HUES64 (cell line): ENCODE results near the gene MYO1D.

ENCODE experiments used
- H3K27ac ChIP-seq: 2 replicates; pipeline ENCODE4 v1.7.0; 2013; ENCODE audit warnings: low read depth, low read length, inconsistent platforms
- H3K27me3 ChIP-seq: 2 replicates; pipeline ENCODE4 v1.6.1; 2013; ENCODE audit warnings: mild to moderate bottlenecking, low read length; ENCODE audit not compliant: insufficient read depth
- H3K36me3 ChIP-seq: 2 replicates; pipeline ENCODE4 v1.6.1; 2013; ENCODE audit warnings: mild to moderate bottlenecking, low read length; ENCODE audit not compliant: insufficient read depth
- H3K4me1 ChIP-seq: 2 replicates; pipeline ENCODE4 v1.6.1; 2013; ENCODE audit warnings: mild to moderate bottlenecking, low read length, moderate library complexity; ENCODE audit not compliant: insufficient read depth
- H3K4me3 ChIP-seq: 2 replicates; pipeline ENCODE4 v1.5.1; 2013; ENCODE audit warnings: mild to moderate bottlenecking, low read length, moderate library complexity
- H3K9ac ChIP-seq: 2 replicates; pipeline ENCODE4 v1.6.1; 2013; ENCODE audit warnings: mild to moderate bottlenecking, low read depth, low read length
- H3K9me3 ChIP-seq: 2 replicates; pipeline ENCODE4 v1.6.1; 2013; ENCODE audit warnings: low read depth, low read length; ENCODE audit not compliant: insufficient read depth
- WGBS: fragments of 150-250, 120-280 bp; methylation state at CpG from one replicate; pipeline ENCODE4 v1.1.7; 2013; ENCODE audit warnings: missing lambda C conversion rate; 5-methylcytosine and 5-hydroxymethylcytosine counted together

Gene MYO1D

DNA sequence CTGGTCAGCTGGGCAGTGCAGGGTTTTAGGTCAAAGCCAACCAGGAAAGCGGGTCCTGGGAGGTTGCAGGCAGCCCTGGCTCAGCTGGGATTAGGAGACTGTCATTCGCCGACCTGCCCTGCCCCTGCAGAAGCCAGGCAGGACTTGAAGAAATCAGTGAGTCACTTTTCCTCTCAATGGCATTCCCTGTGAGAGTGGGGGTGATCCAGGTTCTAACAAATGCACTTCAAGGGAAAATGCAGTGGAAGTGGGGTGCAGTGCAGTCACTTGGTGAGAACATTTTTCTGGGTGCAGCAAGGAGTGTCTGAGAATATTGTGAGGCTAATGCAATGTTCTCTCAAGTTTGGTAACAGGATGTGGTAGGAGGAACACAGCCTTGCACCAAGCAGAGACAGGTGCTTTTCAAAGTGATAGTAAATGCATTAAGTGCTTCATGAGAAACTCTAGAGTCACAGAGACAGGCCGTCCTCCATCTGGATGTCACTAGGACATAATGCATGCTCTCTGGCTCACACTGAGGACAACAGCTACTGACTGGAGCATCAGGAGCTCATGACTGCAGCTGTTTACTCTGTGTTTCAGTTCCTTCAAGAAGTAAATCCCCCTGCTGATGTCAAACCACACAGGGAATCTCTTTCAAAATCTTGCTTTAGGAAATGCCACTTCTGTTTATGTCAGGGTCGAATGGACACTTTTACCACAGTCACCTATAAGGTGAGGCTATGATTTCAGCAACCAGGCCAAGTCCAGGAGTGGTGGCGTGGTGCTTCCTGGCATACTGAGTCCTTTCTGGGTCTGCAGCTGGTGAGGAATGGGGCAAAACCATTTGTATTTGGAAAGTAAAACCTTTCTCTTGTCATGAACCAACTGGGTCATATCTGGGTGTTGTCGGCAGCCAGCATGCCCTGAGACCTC lies 373.4 kb downstream of the MYO1D start:
- Histone ChIP-seq H3K27me3 (no peaks in the 10 kb centered on the region), H3K27ac (no peak overlapping the region), H3K4me3 (no peak overlapping the region), H3K9ac (no peak overlapping the region), H3K36me3 (no peaks in the 10 kb centered on the region), H3K4me1 (peaks cover 7% of the 10 kb centered on the region; the same call in 1 of the 2 replicates), H3K9me3 (no peaks in the 10 kb centered on the region)
- 85% methylated on average over 7 of the region's 7 CpGs for WGBS

DNA sequence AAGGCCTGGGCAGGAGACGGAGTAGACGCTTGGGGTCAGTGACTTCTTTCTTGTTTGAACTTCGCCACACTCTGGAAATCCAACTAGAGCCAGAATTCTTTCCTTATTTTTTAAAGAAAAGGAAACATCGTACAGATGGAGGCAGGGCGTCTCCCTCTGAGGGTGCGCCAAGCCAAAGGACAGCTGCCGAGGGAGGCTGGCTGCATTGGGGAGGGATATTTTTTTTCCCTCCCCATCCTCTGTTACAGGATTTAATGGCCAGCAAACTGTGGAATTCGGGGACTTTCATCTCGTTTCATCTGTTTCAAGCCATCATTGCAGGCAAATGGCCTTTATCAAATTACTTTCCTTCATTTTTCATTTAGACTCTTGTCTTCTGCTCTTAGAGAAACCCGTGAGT lies 374.2 kb downstream of the MYO1D start:
- H3K4me1 ChIP-seq = peaks cover 13% of the 10 kb centered on the region; the same call in 1 of the 2 replicates
- no peak overlapping the region for H3K4me3 ChIP-seq

DNA sequence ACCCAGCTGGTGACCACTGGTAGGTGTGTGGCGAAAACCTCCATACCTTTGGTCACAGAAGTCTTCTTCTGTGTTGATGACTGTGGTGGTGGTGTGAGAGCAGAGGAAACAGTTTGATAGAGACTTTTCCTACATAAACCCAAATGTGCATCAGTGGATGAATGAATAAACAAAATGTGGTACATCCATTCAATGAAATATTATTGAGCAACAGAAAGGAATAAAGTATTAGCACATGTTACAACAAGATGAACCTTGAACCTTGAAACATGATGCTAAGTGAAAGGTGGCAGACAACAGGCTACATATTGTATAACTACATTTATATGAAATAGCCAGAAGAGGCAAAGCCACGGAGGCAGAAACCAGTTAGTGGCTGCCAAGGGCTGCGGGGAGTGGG lies 374.9 kb downstream of the MYO1D start:
- H3K9ac ChIP-seq = no peak overlapping the region
- H3K4me3 ChIP-seq = no peak overlapping the region
- H3K9me3 ChIP-seq = no peaks in the 10 kb centered on the region
- H3K27ac ChIP-seq = no peak overlapping the region
- no peaks in the 10 kb centered on the region for H3K27me3 ChIP-seq
- no peaks in the 10 kb centered on the region for H3K36me3 ChIP-seq
- peaks cover 14% of the 10 kb centered on the region; the same call in 1 of the 2 replicates for H3K4me1 ChIP-seq
- WGBS = 98% methylated on average over 3 of the region's 3 CpGs

More for the DNA sequence above, 374.2 kb downstream of the MYO1D start:
- Histone ChIP-seq H3K27me3 (no peaks in the 10 kb centered on the region), H3K27ac (no peak overlapping the region), H3K9me3 (no peaks in the 10 kb centered on the region), H3K9ac (no peak overlapping the region), H3K36me3 (no peaks in the 10 kb centered on the region)
- WGBS = 91% methylated on average over 10 of the region's 10 CpGs

DNA sequence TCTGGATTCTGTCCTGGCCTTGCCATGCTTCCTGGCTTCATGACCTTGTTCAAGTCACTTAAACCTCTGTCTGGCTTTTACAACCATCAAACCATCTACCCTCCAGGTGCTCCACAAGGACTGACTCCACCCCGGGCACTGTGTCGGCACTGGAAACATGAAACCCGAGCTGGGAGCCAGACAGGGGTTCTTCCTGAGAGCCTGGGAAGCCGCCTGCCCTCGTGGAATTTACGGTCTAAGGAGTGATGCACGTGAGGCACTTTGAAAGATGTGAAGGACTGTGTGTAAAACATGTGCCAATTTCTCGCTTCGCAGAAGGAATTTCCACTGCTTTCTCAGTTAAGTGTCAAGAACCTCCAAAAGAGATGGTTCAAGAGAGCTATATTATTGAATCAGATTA lies 378.5 kb downstream of the MYO1D start:
- H3K9ac ChIP-seq = no peak overlapping the region
- H3K4me1 ChIP-seq = peaks cover 6% of the 10 kb centered on the region; the same call in 1 of the 2 replicates
- H3K9me3 ChIP-seq = no peaks in the 10 kb centered on the region
- no peaks in the 10 kb centered on the region for H3K36me3 ChIP-seq
- no peaks in the 10 kb centered on the region for H3K27me3 ChIP-seq
- no peak overlapping the region for H3K4me3 ChIP-seq
- H3K27ac ChIP-seq = no peak overlapping the region
- WGBS = 65% methylated on average over 9 of the region's 9 CpGs

DNA sequence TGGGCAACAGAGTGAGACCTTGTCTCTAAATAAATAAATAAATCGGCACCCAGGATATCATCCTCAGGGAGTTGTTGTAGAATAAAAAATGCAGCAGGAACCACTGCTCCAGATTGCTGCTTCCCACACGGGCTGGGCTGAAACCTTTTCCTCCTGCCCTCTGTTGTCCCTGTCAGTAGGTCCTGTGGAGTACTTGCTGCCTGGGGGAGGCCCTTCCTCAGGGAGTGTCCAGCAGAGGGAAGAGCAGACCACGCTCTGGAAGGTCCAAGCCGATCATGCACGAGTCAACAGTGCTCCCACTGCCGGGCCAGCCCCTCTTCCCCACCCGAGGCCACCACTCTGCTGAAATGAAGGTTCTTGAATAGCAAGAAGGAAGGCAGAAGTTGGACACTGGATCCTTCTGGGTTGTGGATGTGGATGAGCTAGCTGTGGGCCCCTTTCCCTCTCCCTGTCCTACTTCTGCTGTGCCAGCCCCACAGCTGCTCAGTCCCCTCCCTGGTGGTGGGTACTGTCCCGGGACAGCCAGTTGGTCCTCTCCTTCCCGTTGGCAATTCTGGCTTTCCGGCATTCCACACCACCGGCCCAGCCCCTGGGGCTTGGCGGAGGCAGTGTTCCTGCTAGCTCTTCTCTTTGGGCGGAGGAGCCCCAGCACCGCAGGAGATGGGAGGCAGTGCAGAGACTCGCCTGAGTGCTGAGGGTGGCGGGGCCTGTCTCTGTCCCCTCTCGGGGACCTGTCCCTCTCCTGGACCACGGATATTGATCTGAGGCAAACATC lies 379.3 kb downstream of the MYO1D start:
- no peak overlapping the region for H3K9ac ChIP-seq
- 0 out of 2 replicates have a peak, but pooled peaks cover 6% of the 10 kb centered on the region for H3K4me1 ChIP-seq
- 85% methylated on average over 18 of the region's 18 CpGs for WGBS
- H3K4me3 ChIP-seq = no peak overlapping the region
- H3K9me3 ChIP-seq = no peaks in the 10 kb centered on the region
- no peaks in the 10 kb centered on the region for H3K27me3 ChIP-seq
- no peaks in the 10 kb centered on the region for H3K36me3 ChIP-seq
- H3K27ac ChIP-seq = no peak overlapping the region

DNA sequence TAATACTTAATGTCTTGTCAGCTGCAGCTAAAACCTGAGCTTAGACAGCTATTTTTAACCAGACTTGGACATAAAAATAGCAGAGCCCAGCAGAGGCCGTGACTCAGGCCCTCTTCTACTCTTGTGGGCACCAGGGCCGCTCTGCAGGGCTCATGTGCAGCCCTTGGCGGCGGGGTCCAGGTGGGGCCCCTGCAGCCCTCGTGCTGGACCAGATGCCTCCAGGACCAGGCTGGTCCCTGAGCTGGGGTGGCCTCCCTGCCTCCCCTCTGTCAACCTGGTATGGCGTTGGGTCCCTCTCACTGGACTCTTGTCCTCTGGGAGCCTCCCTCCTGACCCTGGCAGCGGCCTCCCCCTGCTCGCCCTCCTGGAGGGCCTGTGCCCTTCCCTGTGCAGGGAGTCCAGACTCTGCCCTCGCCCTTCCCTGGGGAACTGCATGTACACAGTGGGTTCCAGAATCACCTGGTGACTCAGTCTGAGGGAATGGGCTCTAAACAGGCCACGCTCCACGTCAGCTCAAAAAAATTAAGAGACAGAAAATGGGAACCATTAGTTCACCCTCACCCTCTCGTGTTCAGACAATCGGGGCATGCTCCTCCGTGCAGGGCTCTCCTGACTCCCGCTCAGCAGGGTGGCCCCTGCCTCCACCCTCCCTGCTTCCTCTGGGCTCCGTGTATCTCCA lies 380.4 kb downstream of the MYO1D start:
- no peak overlapping the region for H3K27ac ChIP-seq
- no peak overlapping the region for H3K9ac ChIP-seq
- no peaks in the 10 kb centered on the region for H3K9me3 ChIP-seq
- no peak overlapping the region for H3K4me3 ChIP-seq
- H3K36me3 ChIP-seq = no peaks in the 10 kb centered on the region
- WGBS = 86% methylated on average over 16 of the region's 16 CpGs
- H3K4me1 ChIP-seq = 0 out of 2 replicates have a peak, but pooled peaks cover 15% of the 10 kb centered on the region
- no peaks in the 10 kb centered on the region for H3K27me3 ChIP-seq

DNA sequence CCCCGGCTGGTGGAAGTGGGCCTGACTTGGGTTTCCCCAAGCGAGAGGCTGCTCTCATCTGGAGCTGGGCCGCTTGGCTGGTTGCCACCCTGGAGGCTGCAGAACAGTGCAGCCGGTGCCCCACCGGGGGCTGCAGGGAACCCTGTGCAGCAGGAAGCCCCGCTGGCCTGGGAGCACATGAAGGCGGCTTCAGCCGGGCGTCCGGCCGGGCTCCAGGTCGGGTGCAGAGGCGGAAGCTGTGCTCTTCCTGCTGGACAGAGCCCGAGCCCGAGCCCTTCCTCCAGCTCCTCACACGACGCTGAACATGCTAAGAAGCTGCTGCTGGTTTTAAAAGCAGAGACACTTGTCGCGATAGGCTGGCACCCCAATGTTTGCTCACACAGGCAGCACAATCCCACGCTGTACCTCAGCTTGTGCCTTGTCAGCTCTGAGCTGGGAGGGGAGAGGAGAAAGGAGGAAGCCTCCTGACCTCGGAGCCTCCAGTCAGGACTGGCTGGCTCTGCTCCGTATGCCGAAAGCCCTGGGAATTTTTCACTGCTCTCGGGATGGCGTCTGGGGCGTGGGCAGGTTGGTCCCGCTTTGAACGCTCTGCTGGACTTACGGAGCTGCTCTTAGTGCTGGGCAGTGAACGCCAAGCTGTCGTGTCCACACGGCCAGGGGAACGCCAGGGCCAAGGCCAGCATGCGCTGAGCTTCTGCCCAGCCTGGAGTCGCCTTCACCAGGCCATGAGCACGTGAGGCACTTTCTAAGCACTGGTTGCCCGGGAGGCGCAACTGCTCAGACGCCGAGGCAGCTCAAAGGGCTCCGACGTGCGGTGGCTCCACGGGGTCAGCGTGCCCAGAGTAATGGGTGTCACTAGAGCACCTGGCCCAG lies 381.3 kb downstream of the MYO1D start:
- no peaks in the 10 kb centered on the region for H3K9me3 ChIP-seq
- 90% methylated on average over 45 of the region's 45 CpGs for WGBS
- H3K4me3 ChIP-seq = no peak overlapping the region
- no peak overlapping the region for H3K27ac ChIP-seq
- no peak overlapping the region for H3K9ac ChIP-seq
- H3K4me1 ChIP-seq = 0 out of 2 replicates have a peak, but pooled peaks cover 15% of the 10 kb centered on the region
- peaks cover 5% of the 10 kb centered on the region; the same call in 1 of the 2 replicates for H3K36me3 ChIP-seq
- no peaks in the 10 kb centered on the region for H3K27me3 ChIP-seq

DNA sequence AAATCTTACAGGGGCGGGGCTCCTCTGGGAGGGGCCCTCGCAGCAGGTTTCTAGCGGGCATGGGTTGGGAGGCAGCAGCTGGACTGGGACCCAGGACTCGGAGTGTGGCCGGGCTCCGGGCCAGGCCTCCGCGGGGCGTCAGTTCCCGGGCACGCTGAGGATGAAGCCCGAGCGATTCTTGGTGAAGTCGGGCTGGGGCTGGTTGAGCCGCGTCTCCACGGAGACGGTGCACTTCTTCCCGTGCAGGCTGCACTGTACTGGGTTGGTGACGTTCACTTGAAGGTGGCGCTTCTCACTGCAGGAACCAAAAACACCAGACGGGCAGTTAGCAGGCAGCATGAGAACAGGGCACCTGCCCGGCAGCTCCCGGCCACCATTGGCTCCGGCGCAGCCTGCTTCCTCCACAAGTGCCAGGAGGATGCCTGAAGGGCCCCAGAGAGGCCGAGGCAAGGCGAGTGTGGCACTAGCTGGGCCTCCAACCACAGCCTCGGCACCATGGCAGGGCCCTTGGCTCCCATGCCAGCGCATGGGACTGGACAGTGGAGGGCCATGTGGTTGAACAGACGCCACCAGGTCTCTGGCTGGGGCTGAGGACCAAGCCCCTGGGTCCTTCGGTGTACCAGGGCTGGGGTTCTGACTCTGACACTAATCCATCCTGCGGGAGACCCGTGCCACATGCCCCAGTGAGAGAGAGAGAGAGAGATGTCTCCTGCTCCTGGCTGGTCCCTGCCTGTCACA lies 382.1 kb downstream of the MYO1D start:
- Histone ChIP-seq H3K36me3 (peaks cover 13% of the 10 kb centered on the region), H3K9ac (no peak overlapping the region), H3K4me3 (no peak overlapping the region)

DNA sequence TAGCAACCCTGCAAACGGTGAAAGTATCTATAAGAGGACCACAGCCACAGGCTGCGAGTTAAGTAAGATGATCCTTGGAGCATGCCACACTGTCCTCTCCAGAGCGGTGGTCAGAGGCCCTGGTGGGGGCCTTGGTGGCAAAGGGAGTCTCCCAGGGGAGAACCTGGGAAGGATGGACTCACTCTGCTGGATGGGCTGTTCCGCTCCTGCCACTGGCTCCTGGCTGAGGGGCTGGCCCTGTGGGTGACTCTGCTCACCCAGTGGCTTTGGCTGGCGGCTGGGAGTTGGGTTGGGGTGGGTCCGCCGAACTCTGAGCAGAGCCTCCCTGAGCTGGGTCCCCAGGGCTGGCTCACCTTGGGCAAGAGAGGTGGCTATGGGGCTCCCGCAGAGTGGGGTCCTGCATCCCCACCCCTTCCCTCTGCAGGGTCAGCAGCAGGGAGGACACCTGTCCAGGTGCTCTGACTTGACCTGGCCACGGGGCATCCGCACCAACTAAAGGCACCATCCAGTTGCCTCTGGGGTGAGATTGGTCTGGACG lies 382.9 kb downstream of the MYO1D start:
- no peak overlapping the region for H3K9ac ChIP-seq
- H3K27me3 ChIP-seq = no peaks in the 10 kb centered on the region
- H3K4me1 ChIP-seq = peaks cover 21% of the 10 kb centered on the region; the same call in 1 of the 2 replicates
- peaks cover 21% of the 10 kb centered on the region for H3K36me3 ChIP-seq
- WGBS = 93% methylated on average over 11 of the region's 11 CpGs
- H3K4me3 ChIP-seq = no peak overlapping the region
- H3K9me3 ChIP-seq = no peaks in the 10 kb centered on the region
- no peak overlapping the region for H3K27ac ChIP-seq

More for the DNA sequence above, 382.1 kb downstream of the MYO1D start:
- Histone ChIP-seq H3K9me3 (no peaks in the 10 kb centered on the region), H3K27me3 (no peaks in the 10 kb centered on the region), H3K4me1 (peaks cover 17% of the 10 kb centered on the region; the same call in 1 of the 2 replicates), H3K27ac (no peak overlapping the region)
- WGBS = 94% methylated on average over 34 of the region's 34 CpGs
